HG03571 (cell line): ENCODE measurements around the gene PHTF1.
"Not testable (repeated sequence)": the region's sequence is repeated elsewhere in the genome, so short reads cannot be mapped to it uniquely, and the experiment has no call there.

Source experiments
- ATAC-seq: cut with Tn5 transposase; IDR thresholded peaks from one replicate; pipeline ENCODE4 v1.9.1; 2021; ENCODE audit not compliant: unreplicated experiment

PHTF1 gene

DNA sequence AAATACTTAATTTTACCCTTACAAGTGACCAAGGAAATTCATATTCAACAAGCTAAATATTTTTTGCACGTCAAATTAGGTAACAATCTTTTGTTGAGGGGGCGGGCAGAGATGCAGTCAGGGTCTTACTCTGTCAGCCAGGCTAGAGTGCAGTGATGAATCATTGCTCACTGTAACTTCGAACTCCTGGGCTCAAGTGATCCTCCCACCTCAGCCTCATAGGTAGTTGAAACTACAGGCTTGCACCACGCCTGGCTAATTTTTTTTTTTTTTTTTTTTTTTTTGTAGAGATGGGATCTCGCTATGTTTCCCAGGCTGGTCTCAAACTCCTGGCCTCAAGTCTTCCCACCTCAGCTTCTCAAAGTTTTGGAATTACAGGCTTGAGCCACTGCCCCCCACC is 26.5 kb downstream of the PHTF1 start:
- no peak for ATAC-seq

- ATAC-seq, result no peak
Observed at GRCh38 chr1:113721010-113721409, 38.3 kb downstream of the PHTF1 start.

DNA sequence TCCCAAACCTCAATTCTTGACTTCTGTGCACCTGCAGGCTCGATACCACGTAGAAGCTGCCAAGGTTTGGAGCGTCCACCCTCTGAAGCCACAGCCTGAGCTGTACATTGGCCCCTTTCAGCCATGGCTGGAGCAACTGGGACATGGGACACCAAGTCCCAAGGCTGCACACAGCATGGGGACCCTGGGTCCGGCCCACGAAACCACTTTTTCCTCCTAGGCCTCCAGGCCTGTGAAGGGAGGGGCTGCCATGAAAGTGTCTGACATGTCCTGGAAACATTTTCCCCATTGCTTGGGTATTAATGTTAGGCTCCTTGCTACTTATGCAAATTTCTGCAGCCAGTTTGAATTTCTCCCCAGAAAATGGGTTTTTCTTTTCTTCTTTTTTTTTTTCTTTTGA is 40.7 kb downstream of the PHTF1 start:
- not testable (repeated sequence) for ATAC-seq

DNA sequence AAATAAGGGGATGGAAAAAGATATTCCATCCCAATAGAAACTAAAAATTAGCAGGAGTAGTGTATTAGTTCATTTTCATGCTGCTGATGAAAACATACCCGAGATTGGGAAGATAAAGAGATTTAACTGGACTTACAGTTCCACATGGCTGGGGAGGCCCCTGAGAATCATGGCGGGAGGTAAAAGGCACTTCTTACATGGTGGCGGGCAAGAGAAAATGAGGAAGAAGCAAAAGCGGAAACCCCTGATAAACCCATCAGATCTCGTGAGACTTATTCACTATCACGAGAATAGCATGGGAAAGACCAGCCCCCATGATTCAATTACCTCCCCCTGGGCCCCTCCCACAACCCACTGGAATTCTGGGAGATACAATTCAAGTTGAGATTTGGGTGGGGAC is 41.8 kb downstream of the PHTF1 start:
- not testable (repeated sequence) for ATAC-seq

DNA sequence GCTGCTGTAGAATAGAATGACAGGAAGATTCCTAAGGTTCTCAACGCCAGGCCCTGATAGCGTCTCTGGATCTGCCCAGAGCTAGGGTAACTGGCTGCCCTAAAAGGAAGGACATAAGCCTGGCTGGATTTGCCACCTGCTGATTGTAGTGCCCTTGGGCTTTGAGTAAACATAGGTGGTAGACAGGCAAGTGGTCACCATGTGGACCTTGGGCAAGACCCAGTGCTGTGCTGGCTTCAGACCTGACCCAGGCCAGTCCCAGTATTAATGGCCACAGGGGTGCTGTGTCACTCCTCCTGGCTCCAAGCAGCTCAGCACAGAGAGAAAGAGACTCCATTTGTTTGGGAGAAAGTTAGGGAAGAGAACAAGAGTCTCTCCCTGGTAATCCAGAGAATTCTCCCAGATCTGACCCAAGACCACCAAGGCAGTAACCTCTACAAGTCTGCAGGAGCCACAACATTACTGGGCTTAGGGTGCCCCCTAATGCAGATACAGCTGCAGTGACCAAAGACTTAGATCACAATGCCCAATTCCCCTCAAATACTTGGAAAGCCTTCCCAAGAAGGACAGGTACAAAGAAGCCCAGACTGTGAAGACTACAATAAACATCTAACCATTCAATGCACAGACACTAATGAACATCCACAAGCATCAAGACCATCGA is 44.5 kb downstream of the PHTF1 start:
- no peak for ATAC-seq

GRCh38 chr1:113701429-113701828 is 57.9 kb downstream of the PHTF1 start:
- no peak for ATAC-seq

GRCh38 chr1:113694910-113695309 is 64.4 kb downstream of the PHTF1 start:
- ATAC-seq, result no peak

GRCh38 chr1:113692824-113693431 is 66.4 kb downstream of the PHTF1 start:
- ATAC-seq, result no peak

DNA sequence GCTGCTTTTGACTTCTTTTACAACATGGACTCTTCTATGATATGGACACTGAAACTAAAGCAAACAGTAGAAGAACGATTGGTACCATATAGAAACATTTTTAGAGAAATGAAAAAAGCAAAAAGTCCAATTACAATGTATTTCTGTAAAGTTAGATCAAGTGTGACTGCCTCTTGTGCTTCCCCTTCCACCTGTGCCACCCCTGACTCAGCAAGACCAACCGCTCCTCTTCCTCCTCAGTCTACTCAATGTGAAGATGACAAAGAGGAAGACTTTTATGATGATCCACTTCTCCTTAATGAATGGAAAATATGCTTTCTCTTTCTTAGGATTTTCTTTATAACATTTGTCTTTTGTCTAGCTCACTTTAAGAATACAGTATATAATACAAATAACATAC is 66.9 kb downstream of the PHTF1 start:
- ATAC-seq, result no peak

- no peak for ATAC-seq
Observed at GRCh38 chr1:113691184-113691583, 68.1 kb downstream of the PHTF1 start.

DNA sequence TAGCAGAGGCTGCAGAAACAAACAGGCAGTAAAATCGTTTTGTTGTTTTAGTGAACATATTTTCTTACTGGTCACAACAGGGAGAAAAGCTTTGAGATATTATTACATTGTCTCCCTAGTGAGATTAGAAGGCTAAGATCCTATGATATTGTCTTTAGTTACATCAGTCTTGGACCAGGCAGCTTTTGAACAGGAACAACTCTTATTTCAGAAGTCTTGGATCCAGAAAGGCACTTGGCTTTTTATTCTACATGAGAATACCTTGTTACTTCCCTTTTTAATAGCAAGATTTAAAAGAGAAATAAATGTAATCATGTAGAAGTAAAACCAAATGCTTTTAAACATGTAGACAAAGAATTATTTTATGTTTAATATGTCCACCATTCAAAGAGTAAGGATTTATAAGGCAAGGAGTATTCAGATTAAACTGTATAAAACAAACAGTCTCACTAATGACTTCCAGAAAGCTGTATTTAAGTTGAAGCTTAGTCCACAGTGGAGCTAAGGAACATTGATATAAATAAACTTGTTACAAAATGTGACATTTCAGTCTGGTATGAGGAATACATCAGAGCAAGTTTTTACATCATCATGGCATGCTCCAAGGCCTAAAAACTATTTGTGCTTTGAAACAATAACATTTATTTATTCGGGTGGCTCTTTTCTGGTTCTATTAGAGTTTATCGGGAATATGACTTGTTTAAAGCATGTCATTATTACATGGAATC is 72.2 kb downstream of the PHTF1 start:
- no peak for ATAC-seq

GRCh38 chr1:113684153-113684541 is 75.1 kb downstream of the PHTF1 start:
- ATAC-seq, result no peak

GRCh38 chr1:113683384-113684152 is 75.7 kb downstream of the PHTF1 start:
- ATAC-seq, result no peak

DNA sequence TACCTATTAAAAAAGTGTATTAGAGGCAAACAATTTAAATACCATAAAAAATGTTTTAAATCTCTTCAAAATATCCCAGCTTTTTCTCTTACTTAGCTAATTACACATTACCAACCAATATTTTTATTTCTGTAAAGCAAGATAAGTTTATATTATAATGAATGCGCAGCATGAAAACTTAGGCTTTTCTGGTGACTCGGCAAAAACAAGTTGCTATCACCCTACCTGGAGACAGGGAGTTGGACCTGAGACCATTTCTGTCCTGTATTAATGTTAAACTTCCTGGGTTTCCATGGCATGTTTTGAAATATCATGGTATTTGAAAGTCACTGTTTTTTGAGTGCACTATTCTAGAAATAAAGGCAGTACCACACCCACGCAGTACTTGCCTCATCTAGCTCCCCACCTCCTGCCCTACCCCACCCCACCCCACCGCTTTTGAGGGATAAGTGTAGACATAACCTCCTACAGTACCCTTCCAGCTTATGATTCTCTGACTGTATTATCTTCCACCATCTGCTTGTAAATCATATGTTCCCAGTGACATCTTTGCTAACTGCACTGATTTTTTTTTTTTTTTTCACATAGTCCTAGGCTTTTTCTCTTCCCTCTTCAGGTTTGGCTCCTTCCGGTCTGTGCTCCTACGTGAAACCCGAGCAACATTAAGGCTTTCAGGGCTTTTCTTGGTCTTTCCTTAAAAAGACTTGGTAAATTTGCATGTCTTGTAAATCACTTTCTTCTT is 77.5 kb downstream of the PHTF1 start:
- no peak for ATAC-seq

DNA sequence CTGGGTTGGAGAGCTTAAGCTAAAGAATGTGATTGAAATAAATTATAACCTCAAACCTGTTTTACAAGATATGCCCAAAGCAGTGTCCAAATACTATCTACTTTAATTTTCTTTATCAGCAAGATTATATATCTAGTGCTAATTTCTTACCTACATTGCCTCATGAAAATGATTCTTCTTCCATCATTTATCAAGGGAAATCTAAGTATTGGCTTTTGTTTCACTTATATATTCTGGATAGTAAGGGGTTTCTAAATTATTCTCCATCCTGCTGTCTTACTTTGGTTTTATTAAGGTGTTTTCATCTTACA is 81.2 kb downstream of the PHTF1 start:
- no peak for ATAC-seq

- ATAC-seq, result no peak
Observed at GRCh38 chr1:113677250-113678158, 81.8 kb downstream of the PHTF1 start.

DNA sequence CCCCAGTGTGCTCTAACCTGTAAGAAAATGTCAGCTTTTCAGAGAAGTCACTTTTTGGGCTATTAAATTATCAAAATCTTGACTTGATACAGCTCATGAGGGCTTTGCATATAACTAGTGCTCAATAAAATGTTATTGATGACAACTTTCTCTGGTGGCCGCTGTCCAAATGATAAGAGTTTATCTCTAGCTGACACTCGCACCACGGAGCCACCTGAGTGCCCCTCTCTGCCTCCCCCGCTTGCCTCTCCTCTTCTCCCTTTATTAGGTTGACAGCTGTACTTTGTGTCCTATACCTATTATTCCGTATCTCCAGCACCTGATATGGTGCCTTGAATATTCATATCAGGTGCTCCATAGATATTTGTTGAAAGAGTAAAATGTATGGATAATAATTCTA is 82.8 kb downstream of the PHTF1 start:
- ATAC-seq, result no peak

- no peak for ATAC-seq
Observed at GRCh38 chr1:113675302-113675701, 84.0 kb downstream of the PHTF1 start.

- ATAC-seq, result no peak
Observed at GRCh38 chr1:113674591-113674990, 84.7 kb downstream of the PHTF1 start.

- ATAC-seq, result no peak
Observed at GRCh38 chr1:113672491-113672890, 86.8 kb downstream of the PHTF1 start.
